ENCODE results near the gene ATPAF1.
"Not testable (repeated sequence)": the region's sequence is repeated elsewhere in the genome, so short reads cannot be mapped to it uniquely, and the experiment has no call there.

Gene ATPAF1

DNA sequence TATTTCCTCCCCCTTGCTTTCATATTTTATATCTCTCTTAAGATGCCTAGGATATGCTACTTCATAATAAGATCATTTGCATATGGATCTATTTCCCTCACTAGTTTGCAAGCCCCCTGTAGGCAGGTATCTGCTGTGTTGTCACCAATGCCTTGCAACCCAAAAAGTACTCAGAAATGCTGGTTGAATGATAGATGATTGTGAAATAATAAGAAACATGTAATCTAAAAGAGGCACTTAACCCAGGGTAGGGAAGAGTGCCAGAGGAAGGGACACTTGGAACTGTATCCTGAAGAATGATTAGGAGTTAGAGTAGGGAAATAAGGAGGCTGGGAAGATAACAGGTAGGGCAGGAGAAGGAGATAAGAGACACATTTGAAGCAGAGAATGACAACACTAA lies 12.3 kb downstream of the ATPAF1 start:
- ChIA-PET POLR2A (no interaction called here), CTCF (interaction anchor here (0.9 to 1.3 kb wide), 3 partner anchors 23 to 55 kb away, joined by 3 read pairs; no protein-coding TSS in a partner anchor)
- no peaks in the 10 kb centered on the region for H3K4me1 ChIP-seq (ENCODE audit: control insufficient read depth, insufficient read depth, low read length)
- no peak overlapping the region for H3K27ac ChIP-seq (ENCODE audit: extremely low read depth, low read depth, low read length)
- no peaks in the 10 kb centered on the region for H3K9me3 ChIP-seq (ENCODE audit: control insufficient read depth, insufficient read depth, low read depth, low read length)
- no peak for TF ChIP-seq ZNF302 (tag by site-specific recombination; IDR thresholded peaks at IDR 0.05; ENCODE audit: low read depth)
- TF ChIP-seq, protein P1, sequence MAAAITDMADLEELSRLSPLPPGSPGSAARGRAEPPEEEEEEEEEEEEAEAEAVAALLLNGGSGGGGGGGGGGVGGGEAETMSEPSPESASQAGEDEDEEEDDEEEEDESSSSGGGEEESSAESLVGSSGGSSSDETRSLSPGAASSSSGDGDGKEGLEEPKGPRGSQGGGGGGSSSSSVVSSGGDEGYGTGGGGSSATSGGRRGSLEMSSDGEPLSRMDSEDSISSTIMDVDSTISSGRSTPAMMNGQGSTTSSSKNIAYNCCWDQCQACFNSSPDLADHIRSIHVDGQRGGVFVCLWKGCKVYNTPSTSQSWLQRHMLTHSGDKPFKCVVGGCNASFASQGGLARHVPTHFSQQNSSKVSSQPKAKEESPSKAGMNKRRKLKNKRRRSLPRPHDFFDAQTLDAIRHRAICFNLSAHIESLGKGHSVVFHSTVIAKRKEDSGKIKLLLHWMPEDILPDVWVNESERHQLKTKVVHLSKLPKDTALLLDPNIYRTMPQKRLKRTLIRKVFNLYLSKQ (tag by site-specific recombination; IDR thresholded peaks at IDR 0.05; ENCODE audit: borderline replicate concordance), result no peak
- TF ChIP-seq MEIS1 (CRISPR knock-in tag; IDR thresholded peaks at IDR 0.05; ENCODE audit: borderline replicate concordance), result no peak
- TF ChIP-seq, protein P2, sequence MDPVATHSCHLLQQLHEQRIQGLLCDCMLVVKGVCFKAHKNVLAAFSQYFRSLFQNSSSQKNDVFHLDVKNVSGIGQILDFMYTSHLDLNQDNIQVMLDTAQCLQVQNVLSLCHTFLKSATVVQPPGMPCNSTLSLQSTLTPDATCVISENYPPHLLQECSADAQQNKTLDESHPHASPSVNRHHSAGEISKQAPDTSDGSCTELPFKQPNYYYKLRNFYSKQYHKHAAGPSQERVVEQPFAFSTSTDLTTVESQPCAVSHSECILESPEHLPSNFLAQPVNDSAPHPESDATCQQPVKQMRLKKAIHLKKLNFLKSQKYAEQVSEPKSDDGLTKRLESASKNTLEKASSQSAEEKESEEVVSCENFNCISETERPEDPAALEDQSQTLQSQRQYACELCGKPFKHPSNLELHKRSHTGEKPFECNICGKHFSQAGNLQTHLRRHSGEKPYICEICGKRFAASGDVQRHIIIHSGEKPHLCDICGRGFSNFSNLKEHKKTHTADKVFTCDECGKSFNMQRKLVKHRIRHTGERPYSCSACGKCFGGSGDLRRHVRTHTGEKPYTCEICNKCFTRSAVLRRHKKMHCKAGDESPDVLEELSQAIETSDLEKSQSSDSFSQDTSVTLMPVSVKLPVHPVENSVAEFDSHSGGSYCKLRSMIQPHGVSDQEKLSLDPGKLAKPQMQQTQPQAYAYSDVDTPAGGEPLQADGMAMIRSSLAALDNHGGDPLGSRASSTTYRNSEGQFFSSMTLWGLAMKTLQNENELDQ (tag by site-specific recombination; IDR thresholded peaks at IDR 0.05; ENCODE audit: low read depth), result no peak
- TF ChIP-seq, protein P3, sequence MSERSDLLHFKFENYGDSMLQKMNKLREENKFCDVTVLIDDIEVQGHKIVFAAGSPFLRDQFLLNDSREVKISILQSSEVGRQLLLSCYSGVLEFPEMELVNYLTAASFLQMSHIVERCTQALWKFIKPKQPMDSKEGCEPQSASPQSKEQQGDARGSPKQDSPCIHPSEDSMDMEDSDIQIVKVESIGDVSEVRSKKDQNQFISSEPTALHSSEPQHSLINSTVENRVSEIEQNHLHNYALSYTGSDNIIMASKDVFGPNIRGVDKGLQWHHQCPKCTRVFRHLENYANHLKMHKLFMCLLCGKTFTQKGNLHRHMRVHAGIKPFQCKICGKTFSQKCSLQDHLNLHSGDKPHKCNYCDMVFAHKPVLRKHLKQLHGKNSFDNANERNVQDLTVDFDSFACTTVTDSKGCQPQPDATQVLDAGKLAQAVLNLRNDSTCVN (tag by site-specific recombination; optimal IDR thresholded peaks at IDR 0.05), result no peak
- TF ChIP-seq ZNF37A (tag by site-specific recombination; IDR thresholded peaks at IDR 0.05), result no peak
- TF ChIP-seq EGR2 (tag by site-specific recombination; IDR thresholded peaks at IDR 0.05; ENCODE audit: low read depth), result no peak
- TF ChIP-seq ZNF664 (tag by site-specific recombination; IDR thresholded peaks at IDR 0.05), result no peak
- TF ChIP-seq ZNF266 (tag by site-specific recombination; IDR thresholded peaks at IDR 0.05; ENCODE audit: low read depth), result no peak
- TF ChIP-seq HOXD13 (CRISPR knock-in tag; IDR thresholded peaks at IDR 0.05; ENCODE audit: borderline replicate concordance), result no peak
- TF ChIP-seq ZNF112 (tag by site-specific recombination; IDR thresholded peaks at IDR 0.05), result no peak
- TF ChIP-seq ZFP3 (tag by site-specific recombination; IDR thresholded peaks at IDR 0.05; ENCODE audit: low read depth), result no peak
- no peak for TF ChIP-seq ZNF792 (tag by site-specific recombination; IDR thresholded peaks at IDR 0.05)
- no peak for TF ChIP-seq MZF1 (tag by site-specific recombination; IDR thresholded peaks at IDR 0.05; ENCODE audit: borderline replicate concordance)
- no peak for TF ChIP-seq SP3 (tag by site-specific recombination; IDR thresholded peaks at IDR 0.05)
- TF ChIP-seq YY1 (tag by site-specific recombination; IDR thresholded peaks at IDR 0.05), result no peak
- no peak for TF ChIP-seq GLI2 (tag by site-specific recombination; IDR thresholded peaks at IDR 0.05; ENCODE audit: borderline replicate concordance, low read depth)
- TF ChIP-seq SP2 (tag by site-specific recombination; IDR thresholded peaks at IDR 0.05), result no peak
- H3K4me3 ChIP-seq (ENCODE audit: low read depth, low read length), result no peak overlapping the region
- peaks cover 13 to 82% of the 10 kb centered on the region in 2 experiments for H3K36me3 ChIP-seq (ENCODE audit: control insufficient read depth in 2 of 2, insufficient read depth in 1 of 2, low read length in 2 of 2)

DNA sequence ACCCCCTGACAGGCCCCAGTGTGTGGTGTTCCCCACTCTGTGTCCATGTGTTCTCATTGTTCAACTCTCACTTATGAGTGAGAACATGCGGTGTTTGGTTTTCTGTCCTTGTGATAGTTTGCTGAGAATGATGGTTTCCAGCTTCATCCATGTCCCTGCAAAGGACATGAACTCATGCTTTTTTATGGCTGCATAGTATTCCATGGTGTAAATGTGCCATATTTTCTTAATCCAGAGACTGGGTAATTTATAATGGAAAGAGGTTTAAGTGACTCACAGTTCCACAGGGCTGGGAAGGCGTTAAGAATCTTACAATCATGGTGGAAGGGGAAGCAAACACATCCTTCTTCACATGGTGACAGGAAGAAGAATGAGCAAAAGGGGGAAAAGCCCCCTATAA lies 13.5 kb downstream of the ATPAF1 start:
- CTCF ChIA-PET, result not testable (repeated sequence)

More for the DNA sequence above, 13.5 kb downstream of the ATPAF1 start:
- H3K27ac ChIP-seq (ENCODE audit: extremely low read depth, low read depth, low read length); POLR2A ChIA-PET; H3K4me3 ChIP-seq (ENCODE audit: low read depth, low read length); H3K4me1 ChIP-seq (ENCODE audit: control insufficient read depth, insufficient read depth, low read length); H3K9me3 ChIP-seq (ENCODE audit: control insufficient read depth, insufficient read depth, low read depth, low read length): not testable (repeated sequence)
- TF ChIP-seq ZNF146 (tag by site-specific recombination; IDR thresholded peaks at IDR 0.05), result peak; percentile 99
- TF ChIP-seq, protein P4, sequence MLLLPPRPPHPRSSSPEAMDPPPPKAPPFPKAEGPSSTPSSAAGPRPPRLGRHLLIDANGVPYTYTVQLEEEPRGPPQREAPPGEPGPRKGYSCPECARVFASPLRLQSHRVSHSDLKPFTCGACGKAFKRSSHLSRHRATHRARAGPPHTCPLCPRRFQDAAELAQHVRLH (tag by site-specific recombination; IDR thresholded peaks at IDR 0.05), result peak; percentile 66; the same call in 1 of the 2 replicates
- TF ChIP-seq, protein P5, sequence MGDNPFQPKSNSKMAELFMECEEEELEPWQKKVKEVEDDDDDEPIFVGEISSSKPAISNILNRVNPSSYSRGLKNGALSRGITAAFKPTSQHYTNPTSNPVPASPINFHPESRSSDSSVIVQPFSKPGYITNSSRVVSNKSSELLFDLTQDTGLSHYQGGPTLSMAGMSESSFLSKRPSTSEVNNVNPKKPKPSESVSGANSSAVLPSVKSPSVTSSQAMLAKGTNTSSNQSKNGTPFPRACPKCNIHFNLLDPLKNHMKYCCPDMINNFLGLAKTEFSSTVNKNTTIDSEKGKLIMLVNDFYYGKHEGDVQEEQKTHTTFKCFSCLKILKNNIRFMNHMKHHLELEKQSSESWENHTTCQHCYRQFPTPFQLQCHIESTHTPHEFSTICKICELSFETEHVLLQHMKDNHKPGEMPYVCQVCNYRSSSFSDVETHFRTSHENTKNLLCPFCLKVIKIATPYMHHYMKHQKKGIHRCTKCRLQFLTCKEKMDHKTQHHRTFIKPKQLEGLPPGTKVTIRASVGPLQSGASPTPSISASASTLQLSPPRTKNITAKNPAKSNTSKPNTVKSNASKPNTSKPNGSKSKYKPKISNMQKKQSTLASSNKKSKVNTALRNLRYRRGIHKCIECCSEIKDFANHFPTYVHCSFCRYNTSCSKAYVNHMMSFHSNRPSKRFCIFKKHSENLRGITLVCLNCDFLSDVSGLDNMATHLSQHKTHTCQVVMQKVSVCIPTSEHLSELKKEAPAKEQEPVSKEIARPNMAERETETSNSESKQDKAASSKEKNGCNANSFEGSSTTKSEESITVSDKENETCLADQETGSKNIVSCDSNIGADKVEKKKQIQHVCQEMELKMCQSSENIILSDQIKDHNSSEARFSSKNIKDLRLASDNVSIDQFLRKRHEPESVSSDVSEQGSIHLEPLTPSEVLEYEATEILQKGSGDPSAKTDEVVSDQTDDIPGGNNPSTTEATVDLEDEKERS (tag by site-specific recombination; IDR thresholded peaks at IDR 0.05), result peak; percentile 30; the same call in 1 of the 2 replicates
- H3K36me3 ChIP-seq (ENCODE audit: control insufficient read depth in 2 of 2, insufficient read depth in 1 of 2, low read length in 2 of 2), result peaks cover 24 to 86% of the 10 kb centered on the region in 2 experiments

Data from HEK293 (cell line).